DND-41 (cell line): ENCODE results near the gene EBF4.

ENCODE experiments used
- CTCF ChIP-seq: IDR thresholded peaks from 2 replicates; pipeline ENCODE4 v1.5.1; 2012; ENCODE audit warnings: borderline replicate concordance, low read length, moderate library complexity, mild to moderate bottlenecking; ENCODE audit not compliant: poor library complexity, severe bottlenecking; ENCODE audit errors: extremely low read depth
- EZH2 ChIP-seq: IDR thresholded peaks from 3 replicates; pipeline ENCODE4 v1.6.1; 2012; ENCODE audit warnings: borderline replicate concordance, low read depth, mild to moderate bottlenecking, moderate library complexity, low read length, inconsistent platforms; ENCODE audit not compliant: severe bottlenecking

- no peak for TF ChIP-seq CTCF
- no peak for TF ChIP-seq EZH2
Observed at GRCh38 chr20:2798095-2798805, 105.7 kb downstream of the EBF4 start.
